GM19372 (cell line): Measurements from ENCODE around the gene ZNF93.
"Not testable (repeated sequence)": the region's sequence is repeated elsewhere in the genome, so short reads cannot be mapped to it uniquely, and the experiment has no call there.

ENCODE experiments used
- ATAC-seq: cut with Tn5 transposase; IDR thresholded peaks from one replicate; pipeline ENCODE4 v1.9.1; 2021; ENCODE audit warnings: mild to moderate bottlenecking, low read depth, moderate library complexity; ENCODE audit not compliant: unreplicated experiment

Gene ZNF93

DNA sequence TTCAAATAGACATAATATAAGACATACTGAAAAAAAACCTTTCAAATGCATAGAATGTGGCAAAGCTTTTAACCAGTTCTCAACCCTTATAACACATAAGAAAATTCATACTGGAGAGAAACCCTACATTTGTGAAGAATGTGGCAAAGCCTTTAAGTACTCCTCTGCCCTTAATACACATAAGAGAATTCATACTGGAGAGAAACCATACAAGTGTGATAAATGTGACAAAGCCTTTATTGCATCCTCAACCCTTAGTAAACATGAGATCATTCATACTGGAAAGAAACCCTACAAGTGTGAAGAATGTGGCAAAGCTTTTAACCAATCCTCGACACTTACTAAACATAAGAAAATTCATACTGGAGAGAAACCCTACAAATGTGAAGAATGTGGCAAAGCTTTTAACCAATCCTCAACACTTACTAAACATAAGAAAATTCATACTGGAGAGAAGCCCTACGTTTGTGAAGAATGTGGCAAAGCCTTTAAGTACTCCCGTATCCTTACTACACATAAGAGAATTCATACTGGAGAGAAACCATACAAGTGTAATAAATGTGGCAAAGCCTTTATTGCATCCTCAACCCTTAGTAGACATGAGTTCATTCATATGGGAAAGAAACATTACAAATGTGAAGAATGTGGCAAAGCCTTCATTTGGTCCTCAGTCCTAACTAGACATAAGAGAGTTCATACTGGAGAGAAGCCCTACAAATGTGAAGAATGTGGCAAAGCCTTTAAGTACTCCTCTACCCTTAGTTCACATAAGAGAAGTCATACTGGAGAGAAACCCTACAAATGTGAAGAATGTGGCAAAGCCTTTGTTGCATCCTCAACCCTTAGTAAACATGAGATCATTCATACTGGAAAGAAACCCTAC, 32.9 kb downstream of the ZNF93 start:
- not testable (repeated sequence) for ATAC-seq

DNA sequence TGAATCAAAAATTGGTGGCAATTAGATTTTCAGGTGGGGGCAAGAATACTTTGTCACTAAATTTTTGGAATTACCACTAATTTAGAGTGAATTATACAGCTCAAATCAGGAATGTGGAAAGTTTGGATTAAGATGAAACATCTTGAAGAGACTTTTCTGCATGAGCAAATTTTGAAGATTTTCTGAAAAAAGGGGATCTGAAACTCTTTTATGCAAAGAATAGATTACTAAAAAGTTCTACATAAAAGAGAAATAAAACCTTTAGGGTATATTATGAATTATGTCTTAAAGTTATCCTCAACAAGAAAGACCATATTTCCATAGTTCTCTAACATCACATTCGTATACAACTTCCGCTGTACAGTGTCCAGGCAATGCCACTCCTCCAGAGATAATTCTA, 36.7 kb downstream of the ZNF93 start:
- no peak for ATAC-seq

DNA sequence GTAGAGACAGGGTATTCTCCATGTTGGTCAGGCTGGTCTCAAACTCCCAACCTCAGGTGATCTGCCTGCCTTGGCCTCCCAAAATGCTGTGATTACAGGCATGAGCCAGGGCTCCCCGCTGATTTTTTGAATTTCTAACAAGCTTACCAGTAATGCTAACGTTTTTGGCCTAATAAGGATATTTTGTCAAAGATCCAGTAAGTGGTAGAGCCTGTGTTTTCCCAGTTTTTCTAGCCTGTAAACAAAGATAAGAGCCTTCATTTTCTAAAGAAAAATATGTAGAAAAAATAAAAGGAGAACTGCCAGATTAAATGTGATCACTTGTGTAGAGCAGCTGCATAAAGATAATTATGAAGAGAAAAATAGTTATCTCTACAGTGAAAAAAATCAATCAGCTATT, 37.7 kb downstream of the ZNF93 start:
- ATAC-seq: no peak

DNA sequence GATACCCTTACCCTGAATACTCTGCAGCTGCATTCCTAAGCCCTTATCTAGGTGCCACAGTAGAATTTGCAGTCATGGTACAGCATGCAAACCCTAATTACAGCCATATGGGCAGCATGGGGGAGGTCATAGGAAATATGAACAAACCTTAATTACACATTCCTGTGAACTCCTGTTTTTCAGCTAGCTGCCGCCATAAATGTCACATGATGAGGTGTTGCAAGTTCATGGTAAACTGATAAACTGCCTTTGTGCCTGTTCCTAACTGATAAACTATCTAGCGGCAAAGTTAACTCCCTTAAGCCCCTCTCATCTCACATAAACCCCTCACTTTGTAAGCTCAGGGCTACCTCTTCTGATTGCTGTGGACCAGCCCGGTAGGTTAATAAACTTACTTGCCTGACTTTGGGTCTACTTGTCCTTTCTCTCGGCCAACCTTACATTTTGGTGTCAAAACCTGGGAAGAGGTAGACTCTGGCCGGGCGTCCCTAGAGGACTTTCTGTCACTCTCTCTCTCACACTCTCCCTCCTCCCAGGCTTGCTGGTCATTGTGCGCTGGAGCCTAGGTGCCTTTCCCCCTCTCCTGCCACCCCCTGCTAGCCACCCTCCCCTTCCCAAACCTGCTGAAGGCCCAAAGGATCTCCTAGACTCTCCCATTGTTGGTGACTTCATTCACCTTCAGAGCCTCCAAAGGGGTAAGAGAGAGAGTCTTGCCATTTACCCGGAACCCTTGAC, 43.3 kb downstream of the ZNF93 start:
- ATAC-seq: no peak

DNA sequence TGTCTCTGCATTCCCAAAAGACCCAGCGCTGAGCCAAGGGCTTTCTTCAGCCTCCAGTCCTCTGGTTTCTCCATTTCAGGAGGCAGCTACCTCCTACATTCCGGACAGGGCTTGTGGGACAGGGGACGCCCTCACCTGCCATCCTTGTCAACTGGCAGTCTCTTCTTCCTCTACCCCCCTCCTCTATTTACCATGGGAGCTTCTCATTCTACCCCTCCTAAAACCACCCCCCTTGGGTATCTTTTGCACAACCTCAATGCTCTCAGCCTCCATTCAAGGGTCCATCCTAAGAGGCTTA, 43.8 kb downstream of the ZNF93 start:
- no peak for ATAC-seq

DNA sequence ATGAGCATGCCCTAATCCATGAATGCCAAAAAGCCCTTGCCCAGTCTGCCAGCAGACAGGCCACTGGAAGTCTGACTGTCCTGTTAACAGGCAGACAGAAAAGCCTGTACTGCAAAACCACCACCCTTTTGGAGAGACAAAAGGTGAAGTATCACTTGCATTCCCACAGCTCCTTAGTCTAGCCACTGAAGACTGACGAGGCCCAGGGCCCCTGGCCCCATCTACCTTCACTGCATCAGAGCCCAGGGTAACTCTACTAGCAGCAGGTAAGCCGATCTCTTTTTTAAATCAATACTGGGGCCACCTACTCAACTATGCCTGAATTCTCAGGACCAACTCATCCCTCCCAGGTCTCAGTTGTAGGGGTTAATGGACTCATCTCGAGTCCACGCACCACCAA, 45.5 kb downstream of the ZNF93 start:
- no peak for ATAC-seq

DNA sequence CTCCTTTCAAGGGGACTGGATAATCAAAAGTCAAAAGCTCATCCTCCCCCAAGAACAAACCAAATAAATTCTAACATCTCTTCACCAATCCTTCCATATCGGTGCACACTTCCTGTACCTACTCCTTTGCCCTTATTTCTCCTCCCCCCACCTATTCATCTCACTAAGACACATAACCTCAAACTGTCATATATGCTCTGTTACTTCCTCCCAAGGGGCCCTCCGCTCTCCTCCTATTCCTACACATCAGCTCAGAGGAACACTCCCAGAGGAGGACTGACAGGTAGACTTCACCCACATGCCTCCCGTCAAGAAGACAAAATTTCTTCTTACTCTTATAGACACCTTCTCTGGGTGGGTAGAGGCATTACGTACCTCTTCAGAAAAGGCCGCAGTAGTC, 48.1 kb downstream of the ZNF93 start:
- ATAC-seq: no peak

DNA sequence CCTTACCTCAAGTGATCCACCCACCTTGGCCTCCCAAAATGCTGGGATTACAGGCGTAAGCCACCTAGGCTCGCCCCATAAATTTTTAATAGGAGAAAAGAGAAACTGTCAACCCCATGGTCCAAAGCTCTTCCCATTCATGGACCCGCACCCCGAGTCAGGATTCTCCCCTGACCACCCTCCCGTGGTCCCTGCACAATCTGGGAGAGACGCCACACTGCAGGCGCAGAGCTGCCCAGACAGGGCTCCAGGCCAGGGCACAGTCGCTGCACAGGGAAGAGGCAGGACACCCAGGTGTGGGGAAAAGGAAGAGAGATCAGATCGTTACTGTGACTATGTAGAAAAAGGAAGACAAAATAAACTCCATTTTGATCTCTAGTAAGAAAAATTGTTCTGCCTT, 54.5 kb downstream of the ZNF93 start:
- no peak for ATAC-seq

DNA sequence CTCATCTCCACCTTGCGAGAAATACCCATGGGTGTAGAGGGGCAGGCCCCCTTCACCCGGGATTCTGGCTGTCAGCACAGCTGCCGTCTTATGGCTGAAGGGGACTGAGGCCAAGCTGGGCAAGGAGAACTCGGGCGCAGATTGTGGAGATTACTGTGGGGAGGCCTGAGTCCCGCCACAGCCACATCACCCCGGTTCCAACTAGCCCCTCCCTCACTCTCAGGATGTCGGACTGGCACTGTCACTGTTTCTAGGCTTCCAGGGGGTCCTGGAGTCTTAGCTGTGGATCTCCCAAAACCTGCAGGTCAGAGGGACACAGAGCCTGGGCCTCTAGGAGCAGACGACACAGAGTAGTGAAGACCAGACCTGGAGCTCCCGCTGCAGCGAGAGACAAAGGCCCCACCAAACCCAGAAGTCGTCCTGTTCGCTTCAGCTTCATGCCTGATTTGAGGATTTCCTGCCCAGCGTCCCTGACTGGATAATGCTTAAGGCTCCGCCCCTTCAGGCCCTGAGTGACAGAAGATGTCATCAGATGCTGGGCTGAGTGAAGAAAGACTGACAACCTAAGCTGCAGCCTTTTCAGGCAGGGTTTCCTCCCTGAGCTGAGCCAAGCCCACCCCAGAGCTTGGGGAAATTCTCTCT, 55.8 kb downstream of the ZNF93 start:
- no peak for ATAC-seq

DNA sequence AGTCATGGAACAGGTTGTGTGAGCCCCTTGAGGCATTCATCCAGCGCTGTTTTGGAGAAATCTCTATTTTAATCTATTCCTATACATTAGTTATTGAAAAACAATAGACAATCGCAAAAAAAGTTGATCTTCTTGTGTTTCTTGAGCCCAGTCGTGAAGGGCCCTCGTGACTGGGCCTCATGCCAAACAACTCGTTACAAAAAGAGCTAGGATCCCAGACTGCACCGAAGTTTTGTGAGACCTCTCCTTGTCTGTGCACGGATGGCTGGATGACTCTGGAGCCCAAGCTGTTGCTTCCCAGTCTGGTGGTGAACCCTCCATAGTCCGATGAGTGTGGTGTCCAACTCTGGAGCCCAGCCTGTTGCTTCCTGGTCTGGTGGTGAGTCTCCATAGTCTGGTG, 57.0 kb downstream of the ZNF93 start:
- not testable (repeated sequence) for ATAC-seq

DNA sequence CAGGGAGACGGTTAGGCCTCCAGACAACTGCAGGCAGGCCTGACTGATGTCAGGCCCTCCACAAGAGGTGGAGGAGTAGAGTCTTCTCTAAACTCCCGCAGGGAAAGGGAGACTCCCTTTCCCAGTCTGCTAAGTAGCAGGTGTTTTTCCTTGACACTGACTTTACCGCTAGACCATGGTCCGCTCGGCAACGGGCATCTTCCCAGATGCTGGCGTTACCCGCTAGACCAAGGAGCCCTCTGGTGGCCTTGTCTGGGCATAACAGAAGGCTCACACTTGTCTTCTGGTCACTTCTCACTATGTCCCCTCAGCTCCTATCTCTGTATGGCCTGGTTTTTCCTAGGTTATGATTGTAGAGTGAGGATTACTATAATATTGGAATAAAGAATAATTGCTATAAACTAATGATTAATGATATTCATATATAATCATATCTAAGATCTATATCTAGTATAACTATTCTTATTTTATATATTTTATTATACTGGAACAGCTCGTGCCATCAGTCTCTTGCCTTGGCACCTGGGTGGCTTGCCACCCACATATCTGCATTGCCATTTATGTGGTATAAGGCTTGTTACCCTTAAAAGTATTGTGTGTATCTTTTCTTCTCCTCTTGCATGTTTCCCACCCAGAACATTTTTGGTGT, 58.5 kb downstream of the ZNF93 start:
- not testable (repeated sequence) for ATAC-seq

DNA sequence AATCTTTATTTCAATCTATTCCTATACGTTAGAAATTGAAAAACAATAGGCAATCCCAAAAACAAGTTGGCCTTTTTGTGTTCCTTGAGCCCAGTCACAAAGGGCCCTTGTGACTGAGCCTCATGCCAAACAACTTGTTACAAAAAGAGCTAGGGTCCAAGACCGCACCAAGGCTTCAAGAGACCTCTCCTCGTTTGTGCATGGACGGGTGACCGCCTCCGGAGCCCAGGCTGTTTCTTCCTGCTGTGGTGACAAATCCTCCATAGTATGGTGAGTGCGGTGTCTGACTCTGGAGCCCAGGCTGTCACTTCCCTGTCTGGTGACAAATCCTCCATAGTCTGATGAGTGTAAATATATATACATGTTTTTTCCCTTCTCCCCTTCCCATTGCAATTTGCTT, 63.7 kb downstream of the ZNF93 start:
- no peak for ATAC-seq

DNA sequence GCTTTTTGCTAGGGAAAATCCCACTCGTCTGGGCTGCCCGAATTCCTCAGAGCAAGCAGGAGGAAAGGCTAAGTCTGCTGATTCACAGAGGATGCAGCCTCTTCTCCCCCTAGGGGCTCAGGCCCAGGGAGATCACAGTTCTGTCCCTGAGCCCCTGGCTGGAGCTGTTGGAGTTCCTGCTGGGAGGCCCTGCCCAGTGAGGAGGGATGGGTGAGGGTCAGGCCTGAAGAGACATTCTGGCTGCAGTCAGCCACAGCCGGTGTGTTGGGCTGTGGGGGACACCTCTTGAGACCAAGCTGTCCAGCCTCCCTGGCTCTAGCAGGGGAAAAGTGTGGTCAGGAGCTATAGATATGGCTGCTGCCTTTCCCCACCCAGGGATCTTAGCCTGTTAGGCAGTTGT, 65.4 kb downstream of the ZNF93 start:
- not testable (repeated sequence) for ATAC-seq

DNA sequence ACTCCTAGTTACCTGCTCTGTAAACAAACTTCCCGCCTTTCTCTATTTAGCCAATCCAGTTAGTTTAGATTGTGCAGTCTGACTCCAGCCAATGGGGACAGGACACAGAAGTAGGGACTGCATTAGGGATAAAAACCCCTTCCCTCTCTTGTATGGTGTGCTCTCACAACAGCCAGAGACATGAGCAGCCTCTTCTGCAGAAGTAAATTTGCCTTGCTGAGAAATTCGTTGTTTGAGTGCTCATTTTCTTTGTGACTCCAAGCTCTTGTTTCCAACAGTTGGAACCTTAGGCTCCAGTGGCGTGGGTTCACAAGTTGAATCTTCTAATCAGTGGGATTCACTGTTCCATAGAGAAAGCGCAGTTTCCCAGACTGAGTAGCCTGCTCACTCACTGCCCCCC, 66.1 kb downstream of the ZNF93 start:
- ATAC-seq: no peak
